ENCODE measurements around the gene SCN4B. TPM values are rescaled to one million over a fixed set of nuclear protein-coding genes. Genes with fewer than 3 reads are reported as not detected.
"Not testable (repeated sequence)": the region's sequence is repeated elsewhere in the genome, so short reads cannot be mapped to it uniquely, and the experiment has no call there.

Gene SCN4B
- total RNA-seq = not detected

GRCh38 chr11:118152552-118153471 lies at the start of gene SCN4B:
TSS of gene SCN4B (minus strand) at chr11:118152823. CDS start at chr11:118152673, 150 bp downstream.
- Mint-ChIP-seq H3K27me3 (peaks cover 43 to 45% of the 10 kb centered on the region in 2 donors), H3K27ac (no peak within 1 kb of the TSS), H3K9me3 (no peaks in the 10 kb centered on the region), H3K4me3 (peak within 1 kb of the TSS; percentile 12), H3K36me3 (no peaks in the 10 kb centered on the region), H3K4me1 (ENCODE audit: low read depth in 2 of 2) (peaks cover 4 to 7% of the 10 kb centered on the region in 2 donors)
- no peak for DNase-seq (ENCODE audit: low spot score)
- no peak for ATAC-seq

DNA sequence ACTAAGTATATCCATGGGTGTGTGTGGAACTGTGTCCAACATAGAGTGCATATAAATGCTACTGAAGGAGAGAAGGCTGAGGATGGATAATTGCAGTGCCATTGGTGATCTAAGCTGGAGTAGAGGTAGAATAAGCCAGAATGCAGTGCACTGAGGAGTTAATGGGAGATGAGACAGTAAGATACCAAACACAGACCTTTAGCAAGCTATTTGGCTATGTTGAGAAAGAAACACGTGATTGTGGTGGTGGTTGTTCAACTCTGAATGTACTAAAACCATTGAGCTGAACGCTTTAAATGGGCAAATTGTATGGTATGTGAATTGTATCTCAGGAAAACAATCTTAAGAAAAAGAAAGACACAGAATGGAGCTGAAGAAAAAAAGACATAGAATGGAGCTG lies 49.3 kb upstream of the SCN4B start:
- ATAC-seq (peak in 1 of 2 donors; percentile 39), DNase-seq (ENCODE audit: low spot score) (no peak)
- H3K27me3 Mint-ChIP-seq = peaks cover 0 to 2% of the 10 kb centered on the region in 2 donors
- H3K36me3 Mint-ChIP-seq = peaks cover 4% of the 10 kb centered on the region
- no peak overlapping the region for H3K27ac Mint-ChIP-seq
- H3K9me3 Mint-ChIP-seq = peaks cover 2% of the 10 kb centered on the region
- H3K4me3 Mint-ChIP-seq = no peak overlapping the region
- peaks cover 13 to 22% of the 10 kb centered on the region in 2 donors for H3K4me1 Mint-ChIP-seq (ENCODE audit: low read depth in 2 of 2)

DNA sequence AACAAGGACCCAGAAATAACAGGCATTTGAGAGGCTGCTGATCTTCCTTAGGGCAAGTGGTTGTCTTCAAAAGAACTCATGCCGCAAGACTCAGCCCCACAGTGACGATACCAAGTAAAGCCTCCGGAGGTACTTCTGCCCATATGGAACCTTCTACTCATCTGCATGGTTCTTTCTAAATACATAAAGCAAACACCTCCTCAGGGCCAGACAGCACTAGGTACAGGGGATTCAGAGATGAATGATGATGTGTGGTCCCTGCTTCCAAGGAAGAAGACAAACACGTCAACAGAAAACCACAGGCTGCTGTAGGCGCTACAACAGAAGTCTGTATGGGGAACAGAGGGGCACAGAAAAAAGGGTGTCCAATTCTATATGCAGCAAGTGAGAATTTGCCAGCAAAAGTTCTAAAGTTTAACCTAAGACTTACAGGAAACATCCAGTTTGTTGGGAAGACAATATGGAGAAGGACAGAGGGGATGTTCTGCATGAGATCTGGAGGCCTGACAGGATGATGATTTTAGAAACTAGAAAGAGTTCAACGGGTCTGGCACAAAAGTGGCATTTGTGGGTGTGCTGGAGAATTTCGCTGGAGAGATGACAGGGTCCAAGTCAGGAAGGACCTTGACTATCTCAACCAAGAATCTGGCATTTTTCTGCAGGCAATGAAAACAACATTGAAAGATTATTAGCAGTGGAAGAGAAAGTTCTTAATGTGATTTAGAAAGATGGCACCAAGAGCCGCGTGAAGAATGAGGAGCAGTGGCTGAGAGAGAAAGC lies 48.5 kb upstream of the SCN4B start:
- ATAC-seq (peak; percentile 25 to 77), DNase-seq (ENCODE audit: low spot score) (no peak)
- Mint-ChIP-seq H3K4me1 (ENCODE audit: low read depth in 2 of 2) (peaks cover 5 to 13% of the 10 kb centered on the region in 2 donors), H3K4me3 (no peak overlapping the region), H3K9me3 (peaks cover under 1% of the 10 kb centered on the region), H3K27me3 (no peaks in the 10 kb centered on the region), H3K27ac (no peak overlapping the region), H3K36me3 (no peaks in the 10 kb centered on the region)

GRCh38 chr11:118200497-118200896 lies 47.9 kb upstream of the SCN4B start:
- ATAC-seq = no peak
- no peaks in the 10 kb centered on the region for H3K9me3 Mint-ChIP-seq
- peaks cover 0 to 7% of the 10 kb centered on the region in 2 donors for H3K4me1 Mint-ChIP-seq (ENCODE audit: low read depth in 2 of 2)

DNA sequence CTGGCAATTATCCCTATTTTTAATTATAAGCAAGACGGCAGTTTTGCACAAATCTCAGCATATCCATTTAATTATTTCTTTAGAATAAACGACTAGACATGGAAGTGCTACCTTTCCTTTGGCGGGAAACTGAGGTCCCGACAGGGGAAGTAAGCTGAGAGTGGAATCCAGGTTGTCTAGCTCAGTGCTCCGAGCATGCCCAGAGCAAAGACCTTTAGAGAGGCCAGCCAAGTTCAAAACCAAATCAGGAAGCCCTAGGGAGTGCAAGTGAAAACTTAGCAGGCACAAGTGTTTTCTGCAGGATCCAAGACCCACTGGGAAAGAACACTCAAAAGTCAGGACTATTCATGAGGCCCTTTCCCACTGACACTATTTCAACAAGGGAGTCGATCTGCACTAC lies 46.5 kb upstream of the SCN4B start:
- no peak overlapping the region for H3K4me3 Mint-ChIP-seq
- H3K27me3 Mint-ChIP-seq = no peaks in the 10 kb centered on the region
- peak overlapping the region; percentile 20 to 76 for H3K27ac Mint-ChIP-seq
- no peak for DNase-seq (ENCODE audit: low spot score)
- H3K36me3 Mint-ChIP-seq = no peaks in the 10 kb centered on the region
- ATAC-seq = no peak
- peaks cover 0 to 6% of the 10 kb centered on the region in 2 donors for H3K4me1 Mint-ChIP-seq (ENCODE audit: low read depth in 2 of 2)
- no peaks in the 10 kb centered on the region for H3K9me3 Mint-ChIP-seq

More at GRCh38 chr11:118200497-118200896, 47.9 kb upstream of the SCN4B start:
- Mint-ChIP-seq H3K27ac (no peak overlapping the region), H3K36me3 (no peaks in the 10 kb centered on the region), H3K4me3 (no peak overlapping the region), H3K27me3 (no peaks in the 10 kb centered on the region)
- DNase-seq (ENCODE audit: low spot score) = no peak

DNA sequence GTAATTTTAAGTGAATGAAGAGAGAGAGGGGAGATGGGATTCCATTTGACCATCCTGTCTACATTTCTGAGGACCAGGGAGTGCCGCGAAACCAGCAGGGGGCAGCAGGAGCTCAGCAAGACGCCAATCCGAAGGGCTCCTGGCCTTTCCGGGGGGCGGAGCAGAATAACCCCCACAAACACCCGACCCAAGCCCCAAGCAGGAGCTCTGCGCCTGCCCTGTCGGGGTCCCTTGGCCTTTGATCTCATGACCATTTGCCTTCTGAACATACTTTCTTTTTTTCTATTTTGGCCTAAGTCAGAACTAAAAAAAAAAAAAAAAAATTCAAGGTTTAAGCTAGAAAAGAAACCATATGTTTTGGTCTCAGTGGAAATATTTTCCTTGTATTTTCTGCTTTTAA lies 45.7 kb upstream of the SCN4B start:
- Mint-ChIP-seq H3K27ac (peak overlapping the region; percentile 20 to 76), H3K36me3 (no peaks in the 10 kb centered on the region), H3K9me3 (no peaks in the 10 kb centered on the region), H3K27me3 (no peaks in the 10 kb centered on the region), H3K4me1 (ENCODE audit: low read depth in 2 of 2) (peaks cover 0 to 6% of the 10 kb centered on the region in 2 donors), H3K4me3 (no peak overlapping the region)
- peak; percentile 67 to 91 for ATAC-seq
- DNase-seq (ENCODE audit: low spot score) = peak; percentile 88

GRCh38 chr11:118194835-118195627 lies 42.4 kb upstream of the SCN4B start:
- H3K4me3 Mint-ChIP-seq = no peak overlapping the region
- H3K4me1 Mint-ChIP-seq (ENCODE audit: low read depth in 2 of 2) = peaks cover 0 to 6% of the 10 kb centered on the region in 2 donors
- H3K9me3 Mint-ChIP-seq = peaks cover 4% of the 10 kb centered on the region
- ATAC-seq = no peak
- no peaks in the 10 kb centered on the region for H3K36me3 Mint-ChIP-seq
- H3K27me3 Mint-ChIP-seq = peaks cover 3 to 5% of the 10 kb centered on the region in 2 donors
- DNase-seq (ENCODE audit: low spot score) = no peak
- no peak overlapping the region for H3K27ac Mint-ChIP-seq

DNA sequence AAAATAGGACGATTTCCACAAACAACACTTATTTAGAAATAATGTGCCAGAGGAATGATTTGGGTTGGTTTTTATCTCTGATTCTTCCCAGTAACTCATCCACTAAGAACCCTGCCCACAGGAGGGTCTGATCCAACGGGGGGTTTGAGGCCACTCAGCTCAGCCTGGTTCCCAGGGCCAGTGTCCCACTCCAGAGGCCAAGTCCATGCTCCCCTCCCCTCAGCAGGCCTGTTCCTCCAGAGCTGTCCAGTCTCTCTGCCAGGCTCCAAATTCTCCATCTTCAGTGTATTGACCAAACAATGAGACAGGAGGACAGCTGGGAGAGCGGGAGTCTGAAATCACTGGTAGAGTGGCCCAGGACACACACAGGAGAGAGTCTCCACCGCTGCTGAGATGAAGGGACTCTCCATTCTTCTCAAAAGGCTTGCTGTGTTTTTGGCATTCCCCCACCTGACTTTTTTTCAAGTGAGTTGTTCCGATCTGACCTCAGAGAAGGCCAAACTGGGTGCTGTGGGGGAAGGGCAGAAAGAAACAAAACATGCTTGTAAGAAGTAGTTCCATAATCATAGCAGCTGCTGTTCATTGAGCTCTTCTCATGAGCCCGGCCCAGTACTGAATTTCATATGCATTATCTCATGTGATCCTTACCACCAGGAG lies 41.4 kb upstream of the SCN4B start:
- Mint-ChIP-seq H3K27me3 (peaks cover 6 to 13% of the 10 kb centered on the region in 2 donors), H3K4me1 (ENCODE audit: low read depth in 2 of 2) (peaks cover 0 to 5% of the 10 kb centered on the region in 2 donors), H3K36me3 (no peaks in the 10 kb centered on the region), H3K4me3 (no peak overlapping the region), H3K9me3 (peaks cover 4% of the 10 kb centered on the region), H3K27ac (no peak overlapping the region)
- DNase-seq (ENCODE audit: low spot score) (no peak), ATAC-seq (no peak)

GRCh38 chr11:118192817-118193216 lies 40.2 kb upstream of the SCN4B start:
- peaks cover 6 to 15% of the 10 kb centered on the region in 2 donors for H3K27me3 Mint-ChIP-seq

GRCh38 chr11:118190942-118191506 lies 38.4 kb upstream of the SCN4B start:
- DNase-seq (ENCODE audit: low spot score); H3K4me3 Mint-ChIP-seq; H3K36me3 Mint-ChIP-seq; ATAC-seq; H3K9me3 Mint-ChIP-seq; H3K27ac Mint-ChIP-seq; H3K4me1 Mint-ChIP-seq (ENCODE audit: low read depth in 2 of 2): not testable (repeated sequence)
- peaks cover 10 to 22% of the 10 kb centered on the region in 2 donors for H3K27me3 Mint-ChIP-seq

More at GRCh38 chr11:118192817-118193216, 40.2 kb upstream of the SCN4B start:
- not testable (repeated sequence) for ATAC-seq; H3K36me3 Mint-ChIP-seq; H3K27ac Mint-ChIP-seq; H3K4me3 Mint-ChIP-seq; H3K4me1 Mint-ChIP-seq (ENCODE audit: low read depth in 2 of 2); H3K9me3 Mint-ChIP-seq; DNase-seq (ENCODE audit: low spot score)

- ATAC-seq = no peak
- H3K9me3 Mint-ChIP-seq = peaks cover 4% of the 10 kb centered on the region
- H3K4me3 Mint-ChIP-seq = no peak overlapping the region
- H3K27ac Mint-ChIP-seq = no peak overlapping the region
- DNase-seq (ENCODE audit: low spot score) = no peak
- H3K27me3 Mint-ChIP-seq = peaks cover 18 to 30% of the 10 kb centered on the region in 2 donors
- H3K36me3 Mint-ChIP-seq = no peaks in the 10 kb centered on the region
- no peaks in the 10 kb centered on the region for H3K4me1 Mint-ChIP-seq (ENCODE audit: low read depth in 2 of 2)
Observed at GRCh38 chr11:118186346-118187107, 33.9 kb upstream of the SCN4B start.
